ENCODE data around the gene PSTPIP2.

DNA sequence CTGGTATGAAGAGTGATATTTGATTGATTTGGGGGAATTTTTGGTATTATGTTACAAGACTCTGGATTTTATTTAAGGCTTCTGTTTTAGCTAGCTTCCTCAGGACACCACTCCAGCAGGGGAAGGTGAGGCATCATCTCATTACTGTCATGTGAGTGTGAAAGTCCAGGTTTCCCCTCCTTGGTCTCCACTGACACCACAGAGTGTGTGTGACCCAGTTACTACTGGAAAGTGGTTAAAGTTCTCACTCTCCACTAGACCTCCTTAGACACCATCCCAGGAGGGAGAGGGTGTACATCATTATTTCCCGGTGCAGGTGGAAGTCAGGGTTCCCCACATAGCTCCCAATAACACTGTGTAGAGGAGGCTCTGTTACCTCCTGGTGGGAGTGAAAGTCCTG lies 69.1 kb downstream of the PSTPIP2 start:
- TF ChIP-seq POLR2AphosphoS5 (IDR thresholded peaks at IDR 0.05) = no peak
- TF ChIP-seq, protein P1, sequence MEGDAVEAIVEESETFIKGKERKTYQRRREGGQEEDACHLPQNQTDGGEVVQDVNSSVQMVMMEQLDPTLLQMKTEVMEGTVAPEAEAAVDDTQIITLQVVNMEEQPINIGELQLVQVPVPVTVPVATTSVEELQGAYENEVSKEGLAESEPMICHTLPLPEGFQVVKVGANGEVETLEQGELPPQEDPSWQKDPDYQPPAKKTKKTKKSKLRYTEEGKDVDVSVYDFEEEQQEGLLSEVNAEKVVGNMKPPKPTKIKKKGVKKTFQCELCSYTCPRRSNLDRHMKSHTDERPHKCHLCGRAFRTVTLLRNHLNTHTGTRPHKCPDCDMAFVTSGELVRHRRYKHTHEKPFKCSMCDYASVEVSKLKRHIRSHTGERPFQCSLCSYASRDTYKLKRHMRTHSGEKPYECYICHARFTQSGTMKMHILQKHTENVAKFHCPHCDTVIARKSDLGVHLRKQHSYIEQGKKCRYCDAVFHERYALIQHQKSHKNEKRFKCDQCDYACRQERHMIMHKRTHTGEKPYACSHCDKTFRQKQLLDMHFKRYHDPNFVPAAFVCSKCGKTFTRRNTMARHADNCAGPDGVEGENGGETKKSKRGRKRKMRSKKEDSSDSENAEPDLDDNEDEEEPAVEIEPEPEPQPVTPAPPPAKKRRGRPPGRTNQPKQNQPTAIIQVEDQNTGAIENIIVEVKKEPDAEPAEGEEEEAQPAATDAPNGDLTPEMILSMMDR (IDR thresholded peaks at IDR 0.05 in 8 of 11, conservative IDR thresholded peaks at IDR 0.05 in 3 of 11) = no peak
- TF ChIP-seq POLR2A (IDR thresholded peaks at IDR 0.05) = no peak

Measured in spleen (tissue), 7 donors.